ENCODE measurements around the gene KNSTRN.
A peak's percentile ranks its signal among the peaks of the same experiment; 100 is the strongest.

GRCh38 chr15:40358471-40359353 lies 23.8 kb upstream of the KNSTRN start:
- TF ChIP-seq, protein P1, sequence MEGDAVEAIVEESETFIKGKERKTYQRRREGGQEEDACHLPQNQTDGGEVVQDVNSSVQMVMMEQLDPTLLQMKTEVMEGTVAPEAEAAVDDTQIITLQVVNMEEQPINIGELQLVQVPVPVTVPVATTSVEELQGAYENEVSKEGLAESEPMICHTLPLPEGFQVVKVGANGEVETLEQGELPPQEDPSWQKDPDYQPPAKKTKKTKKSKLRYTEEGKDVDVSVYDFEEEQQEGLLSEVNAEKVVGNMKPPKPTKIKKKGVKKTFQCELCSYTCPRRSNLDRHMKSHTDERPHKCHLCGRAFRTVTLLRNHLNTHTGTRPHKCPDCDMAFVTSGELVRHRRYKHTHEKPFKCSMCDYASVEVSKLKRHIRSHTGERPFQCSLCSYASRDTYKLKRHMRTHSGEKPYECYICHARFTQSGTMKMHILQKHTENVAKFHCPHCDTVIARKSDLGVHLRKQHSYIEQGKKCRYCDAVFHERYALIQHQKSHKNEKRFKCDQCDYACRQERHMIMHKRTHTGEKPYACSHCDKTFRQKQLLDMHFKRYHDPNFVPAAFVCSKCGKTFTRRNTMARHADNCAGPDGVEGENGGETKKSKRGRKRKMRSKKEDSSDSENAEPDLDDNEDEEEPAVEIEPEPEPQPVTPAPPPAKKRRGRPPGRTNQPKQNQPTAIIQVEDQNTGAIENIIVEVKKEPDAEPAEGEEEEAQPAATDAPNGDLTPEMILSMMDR (conservative IDR thresholded peaks at IDR 0.05 in 1 of 2, IDR thresholded peaks at IDR 0.05 in 1 of 2; ENCODE audit: low read depth in 1 of 2, low read length in 2 of 2) = no peak
- TF ChIP-seq EZH2 (IDR thresholded peaks at IDR 0.05; ENCODE audit: low read length, missing control alignments) = peak; percentile 65
